ENCODE results near the gene LAPTM5. TPM values are rescaled to one million over a fixed set of nuclear protein-coding genes. Genes with fewer than 3 reads are reported as not detected.

The LAPTM5 gene
- total RNA-seq, 4 donors from 2014 or later = 8.9 to 75.4 (median 40.4) TPM

- ATAC-seq = no peak
- no peaks in the 10 kb centered on the region for H3K9me3 ChIP-seq
- H3K36me3 ChIP-seq = peaks cover 0 to 5% of the 10 kb centered on the region in 2 donors
- no peak overlapping the region for H3K27ac ChIP-seq
- H3K4me1 ChIP-seq = peaks cover 0 to 8% (median 0%) of the 10 kb centered on the region in 3 donors
- WGBS, 2 donors (ENCODE audit: low coverage in 1 of 2) = no CpG with 5 or more reads among the region's 10 CpGs
- no peak overlapping the region for H3K4me3 ChIP-seq
- peaks cover 7% of the 10 kb centered on the region for H3K27me3 ChIP-seq
- TF ChIP-seq POLR2A (IDR thresholded peaks at IDR 0.05) (no peak), CTCF (IDR thresholded peaks at IDR 0.05) (no peak), POLR2AphosphoS5 (IDR thresholded peaks at IDR 0.05) (no peak), EP300 (IDR thresholded peaks at IDR 0.05) (no peak)
Measured at GRCh38 chr1:30732277-30732996, 25.1 kb downstream of the LAPTM5 start.

- H3K4me1 ChIP-seq = peaks cover 0 to 8% (median 0%) of the 10 kb centered on the region in 3 donors
- WGBS, 2 donors (ENCODE audit: low coverage in 1 of 2) = no CpG with 5 or more reads among the region's 8 CpGs
- H3K27ac ChIP-seq = no peak overlapping the region
- no peak overlapping the region for H3K4me3 ChIP-seq
- H3K9me3 ChIP-seq = no peaks in the 10 kb centered on the region
- H3K27me3 ChIP-seq = peaks cover 7% of the 10 kb centered on the region
- no peak for ATAC-seq
- TF ChIP-seq POLR2A (IDR thresholded peaks at IDR 0.05) = no peak
- TF ChIP-seq CTCF (IDR thresholded peaks at IDR 0.05) = no peak
- TF ChIP-seq POLR2AphosphoS5 (IDR thresholded peaks at IDR 0.05) = no peak
- no peak for TF ChIP-seq EP300 (IDR thresholded peaks at IDR 0.05)
- peaks cover 0 to 5% of the 10 kb centered on the region in 2 donors for H3K36me3 ChIP-seq
Measured at GRCh38 chr1:30731806-30732276, 25.7 kb downstream of the LAPTM5 start.

- peaks cover 7% of the 10 kb centered on the region for H3K27me3 ChIP-seq
- TF ChIP-seq POLR2AphosphoS5 (IDR thresholded peaks at IDR 0.05) (no peak), POLR2A (IDR thresholded peaks at IDR 0.05) (no peak), CTCF (IDR thresholded peaks at IDR 0.05) (no peak), EP300 (IDR thresholded peaks at IDR 0.05) (no peak)
- no peak overlapping the region for H3K4me3 ChIP-seq
- no peak overlapping the region for H3K27ac ChIP-seq
- H3K9me3 ChIP-seq = no peaks in the 10 kb centered on the region
- peaks cover 0 to 8% (median 0%) of the 10 kb centered on the region in 3 donors for H3K4me1 ChIP-seq
- ATAC-seq = no peak
- H3K36me3 ChIP-seq = peaks cover 0 to 8% of the 10 kb centered on the region in 2 donors
- WGBS, 2 donors (ENCODE audit: low coverage in 1 of 2) = 50 to 74% methylated on average over 1 to 7 of the region's 10 CpGs
Measured at GRCh38 chr1:30731109-30731805, 26.3 kb downstream of the LAPTM5 start.

- Histone ChIP-seq H3K36me3 (peaks cover 0 to 15% of the 10 kb centered on the region in 2 donors), H3K4me3 (no peak overlapping the region), H3K9me3 (no peaks in the 10 kb centered on the region), H3K4me1 (peaks cover 0 to 8% (median 0%) of the 10 kb centered on the region in 3 donors), H3K27me3 (peaks cover 7% of the 10 kb centered on the region), H3K27ac (no peak overlapping the region)
- no peak for ATAC-seq
- no peak for TF ChIP-seq EP300 (IDR thresholded peaks at IDR 0.05)
- no peak for TF ChIP-seq POLR2A (IDR thresholded peaks at IDR 0.05)
- no peak for TF ChIP-seq CTCF (IDR thresholded peaks at IDR 0.05)
- no peak for TF ChIP-seq POLR2AphosphoS5 (IDR thresholded peaks at IDR 0.05)
- WGBS, 2 donors (ENCODE audit: low coverage in 1 of 2) = 20% methylated on average over 10 of the region's 23 CpGs; no CpG with 5 or more reads in 1 of the 2 donors
Measured at GRCh38 chr1:30730346-30731108, 27.0 kb downstream of the LAPTM5 start.

All from gastroesophageal sphincter (tissue), 4 donors.